Central memory CD4-positive, alpha-beta T cell (primary cell): ENCODE data around the gene CACNA2D4.

Experiments used
- DNase-seq: peaks from one replicate; pipeline ENCODE4 v3.0.0; 2022

CACNA2D4 gene

DNA sequence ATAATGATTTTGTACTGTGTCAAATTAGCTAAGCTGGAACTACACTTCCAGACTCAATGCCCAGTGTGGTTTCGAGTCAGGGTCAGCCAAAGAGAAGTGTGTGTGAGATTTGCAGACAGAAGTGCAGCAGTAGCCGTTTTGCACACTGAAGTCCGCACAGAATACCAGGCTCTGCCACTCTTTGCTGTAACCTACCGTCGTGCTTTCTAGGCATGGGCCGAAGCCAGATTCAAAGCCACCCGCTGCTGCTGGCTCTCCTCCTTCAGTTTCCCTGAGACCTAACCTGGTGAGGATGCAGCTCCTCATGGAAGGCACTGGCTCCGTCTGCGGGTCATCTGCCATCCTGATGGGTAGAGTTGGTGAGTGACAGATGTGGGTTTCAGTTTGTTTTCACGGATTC lies 49.3 kb downstream of the CACNA2D4 start:
- no peak for DNase-seq

DNA sequence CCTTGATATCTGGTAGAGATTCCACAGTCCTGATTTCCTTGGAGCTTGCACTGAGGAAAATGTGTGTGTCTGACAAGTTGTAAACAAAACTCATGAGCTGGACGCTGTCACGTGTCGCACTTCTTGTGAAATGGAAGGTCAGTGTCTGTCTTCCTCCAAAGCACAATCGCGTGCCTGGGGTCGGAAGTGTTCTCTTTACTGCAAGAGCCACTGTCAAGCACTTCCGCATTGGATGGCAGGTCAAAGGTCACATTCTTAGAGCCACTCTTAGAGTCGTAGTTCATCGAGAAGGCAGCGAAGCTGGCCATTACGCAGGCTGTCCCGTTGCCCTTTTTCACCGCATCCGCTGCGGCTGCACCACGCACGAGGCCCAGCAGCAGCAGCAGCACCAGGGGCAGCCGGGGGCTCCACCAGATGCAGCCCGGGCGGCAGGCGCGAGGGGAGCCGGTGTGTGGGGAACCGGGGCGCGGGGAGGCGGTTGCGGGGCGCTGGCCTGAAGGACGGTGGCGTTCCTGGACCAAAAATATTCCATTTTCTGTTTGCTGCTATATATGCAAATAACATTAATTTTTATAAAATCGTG lies 53.1 kb downstream of the CACNA2D4 start:
- no peak for DNase-seq

DNA sequence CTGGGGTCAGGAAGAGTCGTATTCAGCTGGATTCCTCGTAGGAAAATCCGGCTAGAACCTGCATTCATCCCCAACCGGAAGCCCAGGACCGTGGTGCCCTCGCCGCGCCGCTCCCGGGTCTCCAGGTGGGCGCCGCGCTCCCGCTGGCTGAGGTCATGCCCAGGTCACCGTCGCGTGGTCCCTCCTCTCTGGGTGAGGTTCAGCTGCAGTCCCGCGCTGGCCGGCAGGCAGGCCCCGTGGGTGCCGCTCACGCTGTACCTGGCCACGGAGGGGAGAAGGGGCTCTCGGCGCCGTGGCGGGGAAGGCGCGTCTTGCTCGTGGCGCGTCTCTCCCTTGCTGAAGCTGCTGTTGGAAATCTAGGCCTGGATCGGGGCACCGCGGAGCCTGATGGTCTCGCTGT lies 53.6 kb downstream of the CACNA2D4 start:
- DNase-seq, result no peak

DNA sequence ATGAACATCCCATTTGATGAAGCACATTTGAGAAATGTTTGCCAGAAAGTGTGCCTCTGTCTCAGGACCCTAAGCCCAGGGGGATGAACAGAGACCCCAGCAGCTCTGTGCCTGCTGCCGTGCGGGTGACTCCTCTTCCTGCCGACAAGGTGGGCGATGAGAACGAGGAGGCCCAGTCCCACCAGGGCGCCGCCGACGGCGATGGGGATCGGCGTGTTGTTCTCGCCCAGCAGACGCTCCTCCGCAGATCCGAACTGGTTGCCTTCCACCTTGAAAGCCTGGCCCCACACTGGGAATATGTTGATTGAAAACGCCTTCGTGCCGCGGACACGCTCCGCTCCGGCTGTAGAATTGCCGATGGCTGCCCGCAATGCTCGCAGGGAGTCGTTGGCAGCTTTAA lies 54.0 kb downstream of the CACNA2D4 start:
- no peak for DNase-seq

DNA sequence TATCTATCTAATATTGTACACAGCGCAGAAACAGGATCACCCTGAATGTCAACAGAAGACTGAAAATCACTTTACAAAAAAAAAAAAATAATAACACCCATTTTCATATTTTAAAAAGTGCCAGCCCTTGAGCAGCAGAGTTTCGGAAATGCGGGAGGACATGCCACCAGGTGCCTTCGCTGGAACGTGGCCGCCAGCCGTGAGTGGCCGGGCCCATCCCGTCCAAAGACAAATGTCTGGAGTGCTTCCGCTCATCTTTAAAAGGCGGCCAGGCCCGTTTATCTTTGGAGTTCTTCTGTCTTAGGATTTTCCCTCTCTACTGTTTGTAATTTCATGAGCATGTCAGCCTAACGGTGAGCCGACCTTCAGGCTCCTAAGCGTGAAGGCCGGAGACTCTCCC lies 54.6 kb downstream of the CACNA2D4 start:
- no peak for DNase-seq

DNA sequence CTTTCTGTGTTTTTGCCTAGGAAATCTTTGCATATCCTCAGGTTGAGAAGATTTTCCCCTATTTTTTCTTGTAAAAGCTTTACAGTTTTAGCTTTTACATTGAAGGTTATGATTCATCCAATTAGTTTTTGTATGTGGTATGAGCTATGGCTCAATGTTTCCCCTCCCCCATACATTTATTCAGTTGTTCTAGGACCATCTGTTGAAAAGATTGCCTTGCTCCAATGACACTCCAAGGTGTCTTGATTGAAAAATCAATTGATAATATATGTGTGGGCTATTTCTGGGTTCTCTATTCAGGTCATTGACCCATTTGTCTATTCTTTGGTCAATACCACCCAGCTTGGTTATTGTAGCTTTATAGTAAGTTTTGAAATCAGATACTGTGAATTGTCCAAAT lies 55.5 kb downstream of the CACNA2D4 start:
- no peak for DNase-seq

DNA sequence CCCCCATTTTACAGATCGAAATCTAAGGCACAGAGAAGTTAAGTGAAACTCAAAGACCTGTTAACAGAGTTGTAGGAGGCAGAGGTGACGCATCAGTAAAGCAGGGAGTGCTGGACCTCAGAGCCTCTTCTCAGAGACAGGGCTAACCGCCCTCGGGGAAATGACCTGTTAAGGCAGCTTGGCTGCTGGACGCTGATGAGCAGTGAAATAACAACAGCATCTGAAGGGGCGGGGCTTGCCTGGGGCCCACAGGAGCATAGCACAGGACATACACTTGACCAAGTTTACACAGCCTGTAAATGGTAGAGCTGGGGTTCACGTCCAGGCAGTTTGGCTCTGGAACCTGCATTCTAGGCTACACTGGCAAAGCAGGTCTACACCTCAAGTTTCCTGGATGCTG lies 58.8 kb downstream of the CACNA2D4 start:
- DNase-seq, result no peak

DNA sequence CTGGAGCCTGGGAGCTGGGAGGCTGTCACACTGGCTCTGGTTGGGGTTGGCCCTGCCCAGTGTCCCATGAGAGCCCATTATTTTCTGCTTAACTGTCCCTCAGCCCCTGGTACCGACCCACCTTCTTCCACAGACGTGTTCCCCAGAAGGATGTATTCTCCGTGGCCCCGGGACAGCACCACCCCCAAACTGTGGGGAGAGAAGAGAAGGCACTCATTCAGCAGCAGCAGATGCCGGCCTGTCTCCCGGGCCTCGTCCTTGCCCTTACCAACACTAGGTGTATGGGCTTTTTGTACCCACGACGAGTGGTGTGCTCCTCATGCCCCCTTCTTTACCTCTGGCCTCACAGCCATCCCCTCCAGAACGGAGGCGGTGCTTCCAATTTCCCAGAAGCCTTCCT lies 60.0 kb downstream of the CACNA2D4 start:
- no peak for DNase-seq

DNA sequence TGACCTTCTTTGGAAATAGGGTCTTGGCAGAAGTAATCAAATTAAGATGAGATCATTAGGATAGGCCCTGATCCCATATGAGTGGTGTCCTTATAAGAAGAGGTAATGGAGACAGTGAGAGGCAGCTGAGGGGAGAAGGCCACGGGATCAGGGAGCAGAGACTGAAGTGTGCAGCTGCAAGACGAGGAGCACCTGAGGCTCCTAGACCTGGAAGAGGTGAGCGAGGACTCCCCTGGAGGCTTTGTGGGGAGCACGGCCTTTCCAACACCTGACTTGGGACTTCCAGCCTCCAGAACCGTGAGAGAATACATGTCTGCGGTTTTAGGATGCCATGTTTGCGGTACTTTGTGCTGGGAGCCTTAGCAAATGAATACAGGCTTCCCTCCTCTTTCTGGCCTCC lies 60.6 kb downstream of the CACNA2D4 start:
- DNase-seq, result no peak

DNA sequence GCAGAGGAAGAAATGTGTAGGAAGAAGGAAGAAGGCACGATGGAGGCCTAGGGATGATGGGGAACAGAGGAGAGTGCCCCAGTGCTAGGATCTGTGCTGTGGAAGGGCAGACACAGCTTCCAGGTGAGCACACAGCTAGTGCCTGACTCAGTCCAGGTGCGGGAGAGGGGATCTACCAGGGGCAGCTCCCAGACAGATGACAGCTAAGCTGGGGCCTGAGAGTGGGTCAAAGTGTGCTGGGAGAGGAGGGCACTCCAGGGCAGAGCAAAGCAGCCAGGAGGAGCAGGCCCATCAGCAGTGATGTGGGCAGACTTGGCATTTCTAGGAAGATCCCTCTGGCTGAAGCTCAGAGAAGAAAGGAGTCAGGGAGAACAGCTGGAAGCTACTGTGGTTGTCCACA lies 61.4 kb downstream of the CACNA2D4 start:
- no peak for DNase-seq

DNA sequence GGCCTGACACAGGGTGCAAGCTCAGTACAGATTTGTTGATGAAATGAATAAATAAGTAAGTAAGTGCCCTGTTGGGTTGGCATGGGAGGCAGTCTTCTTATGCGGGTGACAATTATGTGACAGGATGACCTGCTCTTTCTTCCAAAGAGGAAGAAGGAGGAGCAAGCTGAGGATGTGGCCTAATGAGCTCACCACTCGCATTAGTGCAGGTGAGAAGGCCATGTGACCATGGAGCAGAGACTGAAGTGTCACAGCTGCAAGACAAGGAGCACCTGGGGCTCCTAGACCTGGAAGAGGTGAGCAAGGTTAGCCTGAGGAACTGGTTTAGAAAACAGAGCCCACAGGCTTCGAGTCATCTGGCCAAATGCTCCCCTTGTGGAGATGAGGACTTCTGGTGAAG lies 63.2 kb downstream of the CACNA2D4 start:
- DNase-seq, result no peak

DNA sequence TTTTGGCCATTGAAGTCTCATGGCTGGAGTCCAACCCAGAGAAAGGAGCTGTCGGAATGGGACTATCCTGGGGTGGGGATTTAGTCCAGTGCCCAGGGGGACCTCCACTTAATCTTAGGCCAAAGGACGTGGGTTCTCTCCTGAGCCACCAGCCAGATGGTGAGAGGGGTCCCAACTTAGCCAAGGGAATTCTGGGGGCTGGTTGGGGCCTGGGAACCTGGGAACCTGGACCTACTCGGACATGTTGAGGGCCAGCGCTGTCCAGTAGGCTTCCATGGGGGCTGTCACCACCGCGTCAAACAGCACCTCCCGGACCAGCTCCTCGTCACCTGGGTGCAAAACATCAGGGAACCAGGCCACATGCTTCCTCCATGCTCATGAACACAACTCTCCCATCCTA lies 64.7 kb downstream of the CACNA2D4 start:
- DNase-seq, result no peak

DNA sequence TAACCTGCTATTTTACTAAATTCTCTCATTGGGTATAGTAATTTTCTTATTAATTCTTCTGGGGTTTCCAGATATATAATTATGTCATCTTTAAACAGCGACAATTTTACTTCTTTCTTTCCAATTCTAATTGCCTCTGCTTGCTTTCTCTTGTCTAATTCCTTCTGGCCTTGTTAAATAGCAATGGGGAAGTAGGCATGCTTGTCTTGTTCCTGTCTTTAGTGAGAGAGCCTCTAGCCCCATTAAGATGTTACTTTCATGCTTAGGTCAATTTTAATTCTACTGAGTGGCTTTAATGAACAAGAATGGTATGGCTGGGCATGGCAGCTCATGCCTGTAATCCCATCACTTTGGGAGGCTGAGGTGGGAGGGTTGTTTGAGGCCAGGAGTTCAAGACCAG lies 66.4 kb downstream of the CACNA2D4 start:
- DNase-seq, result no peak

DNA sequence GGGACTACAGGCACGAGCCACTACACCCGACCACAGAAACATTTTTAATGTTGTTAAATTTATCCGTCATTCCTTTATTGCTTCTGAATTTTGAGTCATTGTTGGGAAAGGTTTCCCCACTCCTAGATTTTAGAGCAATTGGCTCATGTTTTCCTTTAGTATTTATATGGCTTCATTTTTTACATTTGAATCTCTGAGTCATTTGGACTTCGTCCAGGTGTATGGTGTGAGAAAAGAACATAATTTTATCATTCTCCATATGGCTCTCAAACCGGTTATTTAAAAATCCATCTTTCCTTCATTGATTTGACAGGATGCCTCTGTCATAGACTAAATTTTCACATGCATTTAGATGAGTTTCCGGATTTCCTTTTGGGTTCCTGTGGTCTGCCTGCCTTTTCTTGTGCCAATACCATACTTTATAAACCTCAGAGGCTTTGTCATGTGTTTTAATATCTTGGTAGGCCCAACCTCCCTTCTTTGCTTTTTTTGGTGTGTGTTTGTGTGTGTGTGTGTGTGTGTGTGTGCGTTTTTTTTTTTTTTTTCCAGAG lies 67.2 kb downstream of the CACNA2D4 start:
- no peak for DNase-seq

DNA sequence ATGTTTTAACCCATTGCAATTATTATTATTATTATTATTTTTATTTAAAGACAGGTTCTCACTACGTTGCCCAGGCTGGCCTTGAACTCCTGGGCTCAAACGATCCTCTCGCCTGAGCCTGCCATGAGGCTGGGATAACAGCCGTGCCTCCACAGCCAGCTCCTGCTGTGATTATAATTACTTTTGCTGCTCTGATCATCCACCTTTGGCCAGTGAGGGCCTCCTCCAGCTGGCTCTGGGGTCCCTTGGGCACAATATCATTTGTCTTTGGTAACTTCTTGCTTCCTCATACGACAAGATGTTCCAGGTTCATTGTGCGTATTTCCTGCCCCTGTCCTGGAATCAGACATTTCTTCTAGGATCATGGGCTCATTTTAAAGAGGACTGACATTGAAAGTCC lies 69.7 kb downstream of the CACNA2D4 start:
- DNase-seq, result no peak

DNA sequence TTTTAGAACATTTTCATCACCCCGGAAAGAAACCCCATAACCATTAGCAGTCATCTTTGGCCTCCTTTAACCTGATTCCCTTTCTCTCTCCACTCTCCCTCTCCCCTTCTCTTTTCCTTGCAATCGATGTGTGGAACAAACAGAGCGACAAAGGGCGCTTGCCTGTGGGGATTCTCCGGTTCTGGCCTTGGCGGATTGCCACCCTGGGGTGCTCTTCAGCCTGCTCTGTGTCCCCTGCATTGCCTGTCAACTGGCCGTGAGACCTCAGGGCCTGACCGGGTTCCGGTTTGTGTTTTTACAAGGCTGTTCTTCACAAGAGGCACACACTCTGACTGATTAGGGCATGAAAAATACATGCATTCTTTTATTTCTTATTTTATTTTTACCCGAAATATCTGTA lies 70.3 kb downstream of the CACNA2D4 start:
- no peak for DNase-seq

DNA sequence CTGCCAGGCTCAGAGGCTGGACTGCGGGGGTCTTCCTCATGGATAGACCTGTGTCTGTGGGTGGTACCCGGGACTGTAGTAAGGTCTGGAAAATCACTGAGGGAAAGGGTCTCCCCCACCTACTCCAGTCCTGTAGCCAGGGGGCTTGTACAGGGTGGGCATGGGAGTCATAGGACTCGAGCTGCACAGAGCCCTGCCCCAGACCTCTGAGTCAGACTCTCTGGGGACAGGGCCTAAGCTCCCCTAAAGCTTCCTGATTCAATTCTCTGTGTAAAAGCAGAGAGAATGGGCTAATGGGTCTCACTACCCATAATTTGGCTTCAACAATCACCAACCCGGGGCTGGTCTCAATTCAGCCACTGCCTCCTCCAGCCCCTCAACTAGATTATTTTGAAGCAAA lies 71.0 kb downstream of the CACNA2D4 start:
- DNase-seq, result no peak

DNA sequence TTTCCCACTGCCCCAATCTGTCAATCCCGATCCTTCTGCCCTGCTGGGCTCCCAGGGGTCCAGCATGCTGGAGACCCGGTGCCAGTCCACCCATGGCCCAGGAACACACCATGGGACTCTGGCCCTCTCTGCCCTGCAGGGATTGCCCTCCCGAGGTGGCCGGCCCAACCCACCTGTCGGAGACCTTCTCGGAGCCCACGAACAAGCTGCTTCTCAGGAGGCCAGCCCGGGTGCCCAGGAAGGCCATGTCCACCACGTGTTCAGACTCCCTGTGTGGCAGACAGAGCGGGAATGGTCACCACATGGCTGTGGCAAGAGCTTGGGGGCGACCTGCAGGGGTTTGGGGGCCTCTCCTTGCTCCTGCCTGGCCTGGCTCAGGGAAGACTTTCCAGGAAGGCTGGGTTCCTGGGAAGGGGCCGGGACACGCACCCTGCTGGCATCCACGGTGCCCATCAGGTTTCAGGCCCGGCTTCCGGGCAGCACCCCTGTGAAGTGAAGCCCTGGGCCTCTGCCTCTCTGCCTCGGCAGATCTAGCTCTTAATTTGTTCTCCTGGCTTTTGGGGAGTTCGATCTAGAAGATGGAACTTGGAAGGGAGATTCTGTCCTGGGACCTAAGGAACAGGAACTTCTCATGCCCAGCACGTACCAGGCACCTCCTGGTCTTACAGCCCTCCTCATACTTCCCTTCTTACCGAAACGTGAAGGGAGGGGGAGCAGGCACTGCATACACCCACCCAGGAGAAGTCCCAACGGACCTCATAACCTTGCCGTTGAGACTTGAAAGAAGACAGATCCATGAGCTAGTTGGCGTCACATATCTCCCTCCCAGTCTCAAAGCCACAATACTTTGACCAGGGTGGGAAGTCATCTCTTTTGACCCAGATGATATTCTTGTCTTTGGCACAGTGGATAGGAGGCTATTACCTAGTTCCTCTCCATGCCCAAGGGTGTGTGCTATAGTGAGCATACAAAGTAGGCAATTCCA lies 71.7 kb downstream of the CACNA2D4 start:
- no peak for DNase-seq

DNA sequence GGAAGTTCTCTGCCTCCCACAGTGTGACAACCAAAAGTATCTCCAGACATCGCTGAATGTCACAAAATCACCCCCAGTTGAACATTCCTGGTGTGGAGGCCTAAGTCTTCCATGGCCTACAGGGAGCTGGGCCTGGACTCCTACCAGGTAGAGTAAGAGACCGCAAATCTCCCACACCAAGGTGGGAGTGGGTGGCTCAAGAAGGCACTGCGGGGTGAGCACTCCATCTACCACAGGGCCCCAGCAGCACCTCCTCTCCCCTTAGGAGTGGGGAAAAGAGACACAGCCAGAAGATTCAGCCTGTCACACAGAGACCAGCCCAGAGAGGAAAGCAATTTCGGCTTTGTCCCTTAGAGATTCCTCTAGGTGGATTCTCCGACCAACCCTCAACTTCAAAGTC lies 72.6 kb downstream of the CACNA2D4 start:
- DNase-seq, result no peak

DNA sequence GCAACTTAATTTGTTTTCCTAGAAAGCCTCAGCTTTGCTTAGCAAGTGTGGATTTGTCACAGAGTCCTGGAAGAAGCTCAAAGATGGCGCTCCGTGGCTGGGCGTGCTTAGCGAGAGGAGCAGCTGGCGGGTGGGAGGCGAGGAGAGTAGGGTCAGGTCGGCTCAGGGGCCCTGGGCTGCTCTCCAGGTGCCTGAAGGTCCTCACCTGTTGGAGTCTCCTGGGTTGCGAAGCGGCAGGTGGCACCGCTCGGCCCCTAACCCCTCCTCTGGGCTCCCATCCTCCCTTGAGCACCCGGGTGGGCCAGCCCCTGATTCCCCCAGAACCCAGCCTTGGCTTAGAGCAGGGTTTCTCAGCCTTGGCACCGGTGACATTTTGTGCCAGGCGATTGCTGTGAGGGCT lies 73.0 kb downstream of the CACNA2D4 start:
- DNase-seq, result no peak

DNA sequence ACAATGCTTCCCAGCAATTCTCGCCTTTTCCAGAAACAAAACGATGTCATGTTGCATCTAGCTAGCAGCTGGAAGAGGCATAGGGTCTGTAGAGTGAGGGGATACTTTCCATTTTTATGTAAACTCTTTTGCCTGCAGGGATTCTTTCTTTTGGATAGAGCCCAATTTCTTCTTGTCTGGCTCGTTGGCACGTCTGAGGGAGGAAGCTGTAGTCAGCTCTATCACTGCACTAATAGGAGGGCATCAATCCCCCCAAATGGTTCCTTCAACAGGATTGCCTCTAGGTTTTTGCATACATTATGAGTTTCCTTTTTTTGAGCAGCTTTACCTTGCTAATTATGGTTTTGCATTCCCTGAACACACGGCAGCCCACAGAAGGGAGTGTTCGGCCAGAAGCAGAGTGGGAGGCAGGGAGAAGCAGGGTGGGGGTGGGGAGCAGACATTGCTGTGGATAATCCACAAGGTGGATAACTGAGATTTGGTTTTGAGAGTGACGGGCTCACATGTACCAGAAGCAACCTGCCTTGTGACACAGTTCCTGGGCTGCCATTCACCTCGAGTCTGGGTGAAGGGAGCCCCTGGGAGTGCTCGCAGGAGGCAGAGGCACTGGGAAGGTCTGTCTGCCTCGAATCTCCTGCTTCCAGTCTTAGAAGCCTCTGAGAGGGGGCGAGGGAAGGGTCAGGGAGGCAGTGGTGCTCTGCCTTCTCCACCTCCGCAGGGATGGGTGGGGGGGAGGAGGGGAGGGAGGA lies 73.6 kb downstream of the CACNA2D4 start:
- no peak for DNase-seq

DNA sequence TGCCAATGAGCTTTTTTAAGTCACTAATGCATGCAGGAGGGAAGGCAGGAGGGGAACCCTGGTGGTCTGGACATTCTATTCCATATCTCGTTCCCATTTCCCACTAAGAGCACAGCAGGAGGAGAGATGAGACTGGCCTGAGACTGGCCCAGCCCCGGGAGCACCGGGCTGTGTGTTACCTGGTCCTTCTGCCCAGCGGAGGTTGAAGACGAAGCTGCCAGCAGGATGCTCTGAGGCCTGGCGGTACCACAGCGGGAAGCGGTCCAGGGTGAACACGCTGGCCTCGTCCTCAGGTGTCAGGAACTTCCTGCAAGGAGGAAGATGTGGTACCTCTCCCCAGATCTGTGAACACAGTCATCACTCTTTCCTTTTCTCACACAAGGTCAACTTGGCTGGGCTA lies 74.2 kb downstream of the CACNA2D4 start:
- DNase-seq, result no peak

DNA sequence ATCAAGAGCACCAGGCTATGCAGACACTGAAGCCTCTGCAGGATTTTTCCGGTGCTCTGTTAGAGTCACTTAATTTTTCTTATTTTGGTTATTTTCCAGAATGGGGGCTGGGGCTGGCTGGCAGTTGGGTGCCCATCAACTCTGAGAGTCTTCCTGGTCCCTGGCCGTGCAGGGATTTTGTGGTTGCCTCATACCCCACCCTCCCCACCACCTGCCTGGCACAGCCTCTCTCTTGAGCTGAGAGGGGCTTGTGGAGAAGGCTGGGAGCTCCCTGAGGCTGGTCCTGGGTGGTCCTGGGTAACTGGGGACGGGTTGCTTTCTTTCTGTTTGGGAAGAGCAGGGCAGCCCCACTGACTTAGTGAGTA lies 74.8 kb downstream of the CACNA2D4 start:
- DNase-seq, result no peak
